Hematopoietic multipotent progenitor cell treated with erythropoietin and hydrocortisone succinate and interleukin-3 and kit ligand, for 8 days (in vitro differentiated cells): Measurements from ENCODE around the gene AAMP.
"Not testable (repeated sequence)": the region's sequence is repeated elsewhere in the genome, so short reads cannot be mapped to it uniquely, and the experiment has no call there.

Experiments
- DNase-seq: peaks from one replicate; pipeline ENCODE4 v3.0.0-alpha.2; 2015

Gene AAMP

GRCh38 chr2:218269900-218270720 lies at the start of gene AAMP, which contains the start of gene PNKD:
TSS of gene AAMP (minus strand) at chr2:218270137. CDS start at chr2:218270086, 51 bp downstream.
TSS of gene PNKD (plus strand) at chr2:218270519. CDS start at chr2:218270536, 17 bp downstream.
- peak; percentile 99 for DNase-seq

- no peak for DNase-seq
These were observed 48.3 kb upstream of the AAMP start for GRCh38 chr2:218318241-218318640.

- no peak for DNase-seq
These were observed 47.9 kb upstream of the AAMP start for GRCh38 chr2:218317835-218318234.

GRCh38 chr2:218317303-218317630 lies 47.3 kb upstream of the AAMP start:
- DNase-seq, result no peak

- DNase-seq, result no peak
These were observed 45.5 kb upstream of the AAMP start for GRCh38 chr2:218315397-218315796.

- not testable (repeated sequence) for DNase-seq
These were observed 44.8 kb upstream of the AAMP start for GRCh38 chr2:218314764-218315163.

GRCh38 chr2:218313356-218313755 lies 43.4 kb upstream of the AAMP start:
- no peak for DNase-seq

- no peak for DNase-seq
These were observed 42.4 kb upstream of the AAMP start for GRCh38 chr2:218312267-218312756.

- DNase-seq, result not testable (repeated sequence)
These were observed 41.8 kb upstream of the AAMP start for GRCh38 chr2:218311541-218312266.

GRCh38 chr2:218310853-218311540 lies 41.1 kb upstream of the AAMP start:
- DNase-seq, result no peak

- no peak for DNase-seq
These were observed 37.6 kb upstream of the AAMP start for GRCh38 chr2:218307415-218308090.

- no peak for DNase-seq
These were observed 36.4 kb upstream of the AAMP start for GRCh38 chr2:218306184-218306920.

GRCh38 chr2:218305383-218305782 lies 35.4 kb upstream of the AAMP start:
- no peak for DNase-seq

GRCh38 chr2:218301176-218301819 lies 31.4 kb upstream of the AAMP start:
- peak; percentile 94 for DNase-seq

- no peak for DNase-seq
These were observed 30.2 kb upstream of the AAMP start for GRCh38 chr2:218300141-218300540.

GRCh38 chr2:218298314-218298875 lies 28.5 kb upstream of the AAMP start:
- DNase-seq, result no peak

GRCh38 chr2:218296847-218297246 lies 26.9 kb upstream of the AAMP start:
- DNase-seq, result peak; percentile 63

GRCh38 chr2:218296200-218296599 lies 26.3 kb upstream of the AAMP start:
- no peak for DNase-seq

GRCh38 chr2:218295029-218295428 lies 25.1 kb upstream of the AAMP start:
- DNase-seq, result no peak

- DNase-seq, result no peak
These were observed 24.6 kb upstream of the AAMP start for GRCh38 chr2:218294430-218295022.
